ENCODE results near the gene VAV3. TPM values are rescaled to one million over a fixed set of nuclear protein-coding genes. Genes with fewer than 3 reads are reported as not detected.

VAV3 gene
- polyA plus RNA-seq, 1 of the 3 experiments (the other 2 are of a cell fraction): not detected

GRCh38 chr1:107706182-107706581 lies 258.8 kb downstream of the VAV3 start:
- POLR2A ChIA-PET: no interaction called here
- Histone ChIP-seq H3K27me3 (ENCODE audit: insufficient read depth) (no peaks in the 10 kb centered on the region), H2AFZ (ENCODE audit: low read depth) (no peak overlapping the region), H3K27ac (ENCODE audit: low read depth in 2 of 2, low read length in 1 of 2) (no peak overlapping the region), H3K79me2 (ENCODE audit: insufficient read depth) (no peaks in the 10 kb centered on the region), H3K9me2 (no peaks in the 10 kb centered on the region), H3K4me3 (ENCODE audit: low read depth in 2 of 2, low read length in 1 of 2) (no peak overlapping the region), H3K36me3 (replicated peaks in 1 of 2; ENCODE audit: control insufficient read depth in 1 of 2, insufficient read depth in 2 of 2, low read length in 1 of 2) (no peaks in the 10 kb centered on the region), H3K9ac (no peak overlapping the region), H4K20me1 (ENCODE audit: insufficient read depth) (no peaks in the 10 kb centered on the region), H3K4me1 (ENCODE audit: control insufficient read depth in 1 of 2, insufficient read depth in 2 of 2, low read depth in 1 of 2, low read length in 1 of 2) (peaks cover 0 to 4% of the 10 kb centered on the region in 2 experiments; a peak in 2 of 4 replicates), H3K9me3 (no peaks in the 10 kb centered on the region), H3K4me2 (no peak overlapping the region), H3F3A (replicated peaks; ENCODE audit: insufficient read depth) (no peaks in the 10 kb centered on the region)
- CTCF ChIA-PET: interaction anchor here (1.0 to 2.5 kb wide), 3 partner anchors 11 to 42 kb away, joined by 3 to 5 read pairs (median 3); no protein-coding TSS in a partner anchor
- WGBS (ENCODE audit: low lambda C conversion rate): 69% methylated on average over 6 of the region's 6 CpGs
- no peak for TF ChIP-seq CTCF (IDR thresholded peaks at IDR 0.05)
- no peak for TF ChIP-seq TEAD4 (IDR thresholded peaks at IDR 0.05; ENCODE audit: borderline replicate concordance, insufficient read depth)
- TF ChIP-seq NRF1 (IDR thresholded peaks at IDR 0.05; ENCODE audit: low read depth, low read length): no peak
- no peak for TF ChIP-seq RXRA (IDR thresholded peaks at IDR 0.05; ENCODE audit: borderline replicate concordance, low read depth)
- no peak for TF ChIP-seq CHD2 (IDR thresholded peaks at IDR 0.05; ENCODE audit: low read length, partially characterized antibody)
- TF ChIP-seq ELF1 (IDR thresholded peaks at IDR 0.05): no peak
- TF ChIP-seq JUND (IDR thresholded peaks at IDR 0.05): no peak
- TF ChIP-seq USF2 (IDR thresholded peaks at IDR 0.05; ENCODE audit: borderline replicate concordance, low read depth, low read length): no peak
- no peak for TF ChIP-seq GABPA (IDR thresholded peaks at IDR 0.05; ENCODE audit: low read depth)
- TF ChIP-seq YY1 (IDR thresholded peaks at IDR 0.05; ENCODE audit: low read depth): no peak
- TF ChIP-seq TAF1 (IDR thresholded peaks at IDR 0.05; ENCODE audit: borderline replicate concordance, low read depth, low read length): no peak
- TF ChIP-seq RCOR1 (IDR thresholded peaks at IDR 0.05; ENCODE audit: low read length): no peak
- no peak for TF ChIP-seq NFIC (IDR thresholded peaks at IDR 0.05; ENCODE audit: borderline replicate concordance)
- no peak for TF ChIP-seq RAD21 (IDR thresholded peaks at IDR 0.05; ENCODE audit: low read length)
- no peak for TF ChIP-seq IRF3 (IDR thresholded peaks at IDR 0.05; ENCODE audit: low read depth, low read length)
- TF ChIP-seq GATA2 (CRISPR knock-in tag; IDR thresholded peaks at IDR 0.05): no peak
- no peak for TF ChIP-seq FOXJ3 (CRISPR knock-in tag; IDR thresholded peaks at IDR 0.05)
- no peak for DNase-seq
